ENCODE results near the gene TFAP2D.

TFAP2D gene

DNA sequence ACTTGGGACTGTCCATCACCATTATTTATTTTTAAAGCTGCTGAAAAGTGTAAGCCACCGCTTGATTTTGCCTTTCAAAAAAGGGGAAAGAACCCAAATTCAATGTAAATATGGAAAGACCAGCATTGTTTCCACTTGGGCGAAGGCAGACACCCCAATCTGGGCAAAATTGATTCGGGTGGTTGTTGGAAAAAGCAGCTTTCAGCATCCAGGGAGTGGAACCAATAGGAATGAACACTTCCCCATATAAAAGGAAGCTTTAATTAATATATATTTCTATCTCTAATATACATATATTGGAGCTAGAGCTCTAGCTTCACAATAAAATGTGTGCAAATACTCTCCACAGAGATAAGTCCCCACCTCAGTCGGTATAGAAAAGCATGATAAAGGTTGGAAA lies at the start of gene TFAP2D:
TFAP2D (plus strand) TSS at position 301 of the 400 bp plus-strand sequence. CDS start 530 bp downstream, outside the sequence.
- DNase-seq (ENCODE audit: low spot score), result no peak

DNA sequence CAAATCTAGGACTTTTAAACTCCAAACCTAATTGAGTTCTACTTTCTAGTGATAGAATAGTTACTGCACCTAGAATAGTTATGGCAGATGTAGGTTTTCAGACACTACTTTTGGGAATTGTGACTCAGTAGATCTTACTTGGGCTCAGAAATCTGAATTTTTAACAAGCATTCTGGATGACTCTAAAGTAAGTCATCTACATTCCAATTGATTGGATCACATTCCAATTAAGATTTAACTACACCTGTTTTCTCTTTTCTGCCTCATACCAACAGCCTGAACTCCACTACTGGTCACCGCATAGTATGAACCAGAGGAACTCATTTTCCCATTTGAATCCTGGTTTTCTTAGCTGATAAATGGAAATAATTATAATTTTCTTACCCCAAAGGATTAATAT lies 49.5 kb upstream of the TFAP2D start:
- no peak for DNase-seq (ENCODE audit: low spot score)

DNA sequence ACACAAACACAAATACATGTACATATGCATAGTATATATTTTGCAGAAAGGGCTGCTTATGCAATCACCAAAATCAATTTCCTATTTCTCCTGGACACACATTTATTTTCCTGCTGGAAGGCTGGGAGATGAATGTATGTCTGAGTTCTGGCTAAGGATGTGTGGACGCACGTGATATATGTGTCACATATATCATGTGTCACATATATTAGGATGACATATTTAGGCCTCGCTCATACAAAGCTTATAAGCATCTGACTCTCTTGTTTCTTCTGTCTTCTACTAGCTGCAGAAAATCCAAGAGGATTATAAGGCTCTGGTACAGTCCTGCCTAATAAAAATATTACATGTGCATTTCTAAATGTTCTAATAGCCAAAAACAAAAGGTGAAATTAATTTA lies 47.2 kb upstream of the TFAP2D start:
- no peak for DNase-seq (ENCODE audit: low spot score)

DNA sequence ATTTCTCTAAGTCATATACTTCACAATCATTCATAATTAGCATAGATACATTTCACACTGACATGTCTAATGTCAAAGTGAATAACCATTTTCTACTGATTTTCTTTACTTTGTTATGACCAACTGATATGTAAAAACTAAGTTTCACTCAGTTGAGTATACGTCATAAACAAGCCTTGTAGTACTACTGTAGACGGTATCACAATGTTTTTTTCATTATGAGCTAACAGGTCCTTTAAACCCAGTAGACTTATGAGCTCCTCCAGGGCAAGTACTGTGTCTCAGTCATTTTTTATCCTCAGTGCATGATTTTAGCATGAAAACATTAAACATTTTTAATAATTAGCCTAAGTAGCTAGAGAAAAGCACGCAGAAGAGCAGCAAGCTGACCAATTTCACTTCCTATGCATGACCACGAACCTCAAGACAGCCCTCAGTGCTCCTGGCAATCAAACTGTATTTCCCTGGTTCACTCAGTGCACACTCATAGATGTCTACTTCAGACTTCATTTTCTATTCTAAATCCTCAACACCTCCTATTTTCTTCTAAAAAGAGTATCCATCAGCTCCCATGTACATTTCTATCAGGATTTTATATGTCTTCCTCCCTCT lies 32.0 kb upstream of the TFAP2D start:
- no peak for DNase-seq (ENCODE audit: low spot score)

DNA sequence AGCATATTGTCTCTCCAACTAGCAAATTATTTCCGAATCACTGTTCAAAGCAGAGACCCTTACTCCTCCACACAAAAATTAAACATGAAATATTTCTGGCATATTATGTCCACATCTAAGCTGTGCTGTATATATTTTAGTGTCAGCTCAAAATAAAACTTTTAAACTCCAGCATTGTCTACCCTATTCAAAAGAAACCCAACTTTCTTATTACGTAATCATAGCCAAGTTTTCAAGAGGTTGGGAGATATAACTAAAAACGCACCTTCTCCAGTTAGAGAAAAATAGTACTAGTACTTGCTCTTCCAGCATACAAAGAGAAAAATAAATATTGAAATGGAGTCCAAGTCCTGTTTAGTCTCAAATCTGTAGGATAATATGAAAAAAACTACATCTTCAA lies 24.1 kb upstream of the TFAP2D start:
- DNase-seq (ENCODE audit: low spot score), result no peak

DNA sequence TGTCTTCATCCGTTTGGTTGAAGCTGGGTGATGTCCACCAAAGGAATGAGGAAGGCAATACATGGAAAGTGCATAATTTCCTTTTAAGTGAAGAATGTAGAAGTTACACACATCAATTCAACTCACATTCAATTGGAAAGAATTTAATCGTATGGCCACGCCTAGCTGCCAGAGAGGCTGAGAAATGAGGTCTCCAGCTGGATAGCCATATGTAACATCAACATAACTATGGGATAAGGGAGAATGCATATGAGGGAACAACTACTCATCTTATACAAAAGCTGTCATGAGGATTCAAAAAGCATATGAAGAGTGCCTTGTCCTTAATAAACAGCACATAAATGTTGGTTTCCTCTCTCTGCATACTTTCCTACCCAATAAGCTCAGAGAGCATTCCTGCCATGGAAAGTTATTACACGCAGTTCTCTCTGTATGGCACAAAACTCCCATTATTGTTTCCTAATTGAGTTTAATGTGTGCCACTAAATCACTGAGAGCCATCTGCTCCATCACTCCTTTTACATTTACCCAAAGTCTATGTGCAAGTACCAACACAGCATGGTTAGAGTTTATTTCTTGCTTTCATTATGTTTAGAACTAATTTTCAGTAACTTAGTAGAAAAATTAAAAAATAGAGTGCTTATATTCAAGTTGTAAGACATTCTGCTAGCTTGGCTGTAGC lies 21.4 kb upstream of the TFAP2D start:
- DNase-seq (ENCODE audit: low spot score), result no peak

DNA sequence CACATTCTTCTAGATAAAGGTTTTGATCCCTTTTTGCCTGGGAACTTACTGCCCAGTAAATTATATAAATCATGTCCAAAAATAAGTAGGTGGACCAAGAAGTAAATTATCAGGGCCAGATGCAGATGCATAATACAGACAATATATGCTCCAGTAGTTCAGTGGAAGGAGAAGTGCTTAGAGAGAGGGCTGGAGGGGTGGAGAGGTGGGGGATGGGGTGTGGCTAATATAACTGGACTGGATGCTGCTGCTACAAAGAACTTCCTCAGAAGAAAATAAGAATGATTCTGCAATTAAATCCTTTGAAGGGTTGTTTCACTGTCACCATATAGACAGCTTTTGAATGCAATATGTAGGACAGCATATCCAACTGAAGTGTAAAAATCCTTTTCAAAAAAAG lies 14.8 kb upstream of the TFAP2D start:
- DNase-seq (ENCODE audit: low spot score), result no peak

DNA sequence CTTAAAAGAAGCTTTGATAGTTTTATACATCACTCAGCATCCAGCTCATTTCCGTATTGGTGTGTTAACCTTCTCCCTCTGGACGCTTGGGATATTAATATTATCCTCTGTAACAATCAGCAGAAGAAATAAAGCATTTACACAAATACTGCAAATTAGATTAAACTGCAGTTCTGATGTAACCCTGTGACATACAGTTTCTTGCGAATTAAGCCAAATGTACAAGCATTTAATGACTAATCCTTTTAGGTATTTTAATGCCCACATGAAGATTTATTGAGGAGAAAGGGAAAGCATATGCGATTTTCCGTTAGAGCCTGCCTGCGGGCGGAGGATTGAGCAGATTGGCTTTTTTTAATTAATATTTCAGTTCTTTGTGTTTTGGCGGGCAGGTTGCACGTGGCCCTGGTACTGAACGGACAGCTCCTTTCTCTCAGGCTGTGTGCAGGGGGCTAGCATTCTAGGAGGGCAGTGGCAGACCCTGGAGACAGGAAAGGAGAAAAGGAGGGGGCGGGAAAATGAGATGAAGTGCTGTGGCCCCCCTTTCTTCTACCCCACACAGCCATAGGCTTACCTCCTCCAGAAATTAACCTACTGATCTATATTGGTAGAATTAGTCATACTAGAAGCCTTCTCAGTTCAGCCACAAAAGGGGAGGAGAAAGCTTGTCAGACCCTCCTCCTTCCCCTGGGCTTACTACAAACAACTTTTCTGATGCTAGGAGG lies 14.1 kb upstream of the TFAP2D start:
- DNase-seq (ENCODE audit: low spot score), result no peak

DNA sequence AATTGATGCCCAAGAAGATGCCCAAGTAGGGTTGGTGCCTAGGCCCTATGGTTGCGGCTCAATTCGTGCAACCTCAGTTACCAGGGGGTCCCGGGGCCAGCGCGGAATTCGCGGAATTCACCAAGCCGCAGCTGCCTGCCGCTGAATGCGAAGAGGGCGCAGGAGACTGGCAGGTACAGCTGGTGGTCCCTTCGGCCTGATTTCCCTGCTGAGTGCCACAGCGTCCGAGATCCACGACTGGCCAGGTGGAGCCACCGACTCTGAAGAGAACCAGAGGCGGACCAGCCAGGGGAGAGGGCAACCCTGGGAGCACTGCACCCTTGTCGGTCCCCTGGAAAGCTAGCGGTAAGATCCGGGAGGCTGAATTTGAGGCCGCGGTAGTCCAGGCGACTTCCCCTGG lies 6.8 kb upstream of the TFAP2D start:
- DNase-seq (ENCODE audit: low spot score), result no peak

DNA sequence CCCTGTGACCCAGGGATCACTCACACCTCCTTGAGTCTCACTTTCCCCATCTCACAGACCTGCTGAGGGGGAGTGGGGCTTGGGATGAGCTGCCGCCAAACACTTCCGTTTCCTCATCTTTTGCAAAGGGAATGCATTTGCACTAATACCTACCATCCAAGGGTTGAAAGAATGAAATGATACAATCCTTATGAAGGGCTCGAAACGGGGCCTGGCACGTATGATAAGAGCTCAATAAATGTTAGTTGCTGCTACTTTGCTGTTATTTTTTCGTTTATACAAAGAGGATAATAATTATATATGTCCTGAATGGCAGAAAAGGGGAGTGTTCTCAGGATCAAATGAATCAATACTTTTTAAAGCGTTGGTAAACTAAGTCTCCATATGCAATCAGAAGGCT lies 6.1 kb upstream of the TFAP2D start:
- DNase-seq (ENCODE audit: low spot score), result no peak

DNA sequence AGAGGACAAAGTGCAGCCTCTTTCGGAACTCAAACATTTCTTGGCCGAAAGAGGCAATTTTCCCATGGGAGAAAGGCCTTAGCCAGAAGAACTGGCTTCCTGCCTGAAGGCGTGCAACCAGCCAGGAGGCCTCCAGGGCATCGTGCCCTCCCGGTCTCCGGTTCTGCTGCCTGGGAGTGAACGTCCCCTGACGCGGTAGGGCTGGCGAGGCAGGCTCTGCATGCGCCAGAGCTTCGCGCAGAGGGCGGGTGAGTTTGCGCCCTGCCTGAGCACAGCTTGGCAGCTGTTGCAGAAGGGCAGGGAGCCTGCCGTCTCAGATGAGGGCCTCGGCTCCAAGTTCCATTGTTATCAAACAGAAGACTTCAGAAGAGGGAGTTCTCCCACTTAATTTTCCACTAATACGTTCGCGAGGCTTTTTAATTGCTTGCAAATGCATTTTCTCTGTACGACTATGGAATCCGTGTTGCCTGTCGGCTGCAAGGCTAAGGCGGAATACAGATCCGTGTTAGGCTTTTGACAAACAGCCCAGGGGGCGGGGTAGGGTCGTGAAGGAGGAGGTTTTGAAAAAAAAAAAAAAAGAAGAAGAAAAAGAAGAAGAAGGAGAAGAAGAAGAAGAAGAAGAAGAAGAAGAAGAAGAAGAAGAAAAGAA lies 5.5 kb upstream of the TFAP2D start:
- DNase-seq (ENCODE audit: low spot score), result no peak

DNA sequence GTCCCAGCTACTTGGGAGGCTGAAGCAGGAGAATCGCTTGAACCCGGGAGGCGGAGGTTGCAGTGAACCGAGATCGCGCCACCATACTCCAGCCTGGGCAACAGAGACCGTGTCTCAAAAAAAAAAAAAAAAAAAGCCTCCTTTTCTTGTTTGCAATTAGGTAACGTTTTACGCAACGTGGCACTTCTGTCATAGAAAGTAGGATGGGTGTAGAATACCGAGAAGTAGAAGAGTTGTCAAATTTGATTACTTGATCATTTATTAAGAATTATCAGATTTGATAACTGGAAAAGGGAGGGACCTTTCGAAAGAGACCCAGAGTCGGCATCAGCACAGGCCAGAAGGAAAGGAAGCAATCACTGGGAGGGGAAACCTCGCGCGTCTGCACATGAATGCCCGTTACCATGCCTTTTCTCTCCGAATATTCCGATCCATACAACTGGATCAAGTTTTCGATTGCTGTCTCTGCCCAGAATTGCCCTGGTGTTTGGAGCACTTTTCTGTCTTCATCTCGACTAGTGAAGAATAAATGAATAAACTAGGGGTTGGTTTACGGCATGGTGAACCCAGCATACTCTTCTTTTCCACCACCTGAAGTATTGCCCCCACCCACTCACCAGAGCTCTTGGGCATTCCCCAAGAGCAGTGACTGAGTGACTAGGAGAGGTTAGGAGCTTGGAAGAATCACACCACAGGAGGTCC lies 4.5 kb upstream of the TFAP2D start:
- DNase-seq (ENCODE audit: low spot score), result no peak

DNA sequence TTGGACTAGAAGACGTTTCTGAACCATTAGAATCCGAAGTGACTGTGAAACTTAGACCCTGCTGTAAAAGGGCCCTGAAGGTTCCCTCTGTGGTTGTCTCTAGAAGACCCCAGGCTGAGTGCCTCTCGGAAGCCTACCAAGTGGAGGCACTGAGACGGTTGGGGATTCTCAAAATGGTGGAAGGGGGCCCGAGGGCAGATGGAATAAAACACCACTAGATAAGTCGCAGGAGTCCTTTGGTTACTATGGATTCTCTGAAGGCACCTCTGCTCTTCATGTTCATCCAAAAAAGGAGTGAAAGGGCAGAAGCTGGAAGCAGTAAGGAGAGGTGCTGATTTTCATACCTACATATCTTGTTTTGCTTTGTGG lies 4.0 kb upstream of the TFAP2D start:
- no peak for DNase-seq (ENCODE audit: low spot score)

DNA sequence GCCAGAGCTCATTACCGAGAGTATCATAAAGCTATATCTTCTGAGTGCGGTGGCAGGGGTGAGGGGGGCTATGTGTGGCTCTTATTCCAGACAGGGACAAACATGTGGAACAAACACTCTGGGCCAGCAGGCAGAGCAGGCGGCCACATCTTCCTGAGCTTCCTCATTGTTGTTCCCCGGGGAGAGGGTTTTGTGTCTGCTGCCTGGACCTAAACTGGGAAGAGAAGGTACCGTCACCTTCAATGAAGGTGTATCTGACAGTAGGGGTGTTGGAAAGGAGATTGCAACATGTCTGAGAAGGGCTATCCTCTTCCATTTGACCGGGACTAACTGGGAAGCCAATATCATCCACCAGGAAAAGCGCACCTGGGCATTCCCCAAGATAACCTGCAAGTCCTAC lies 1.6 kb upstream of the TFAP2D start:
- no peak for DNase-seq (ENCODE audit: low spot score)

DNA sequence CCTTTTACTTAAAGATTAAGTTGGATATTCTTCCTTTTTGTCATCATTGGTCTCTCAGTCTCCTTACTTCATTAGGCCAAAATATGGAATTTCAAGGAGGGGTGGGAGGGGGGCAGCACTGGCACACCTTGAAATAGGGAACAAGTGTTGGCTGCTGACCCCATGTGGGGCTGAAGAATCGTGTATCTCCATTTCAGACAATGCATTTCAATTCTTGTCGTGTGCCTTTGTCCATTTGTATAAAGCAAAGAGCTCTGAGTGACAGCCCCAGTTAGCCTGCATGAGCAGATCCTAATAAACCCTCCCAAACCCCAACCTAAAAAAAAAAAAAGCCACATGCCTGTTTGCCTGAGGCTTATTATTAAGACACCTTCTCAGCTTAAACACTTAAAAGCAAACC lies 1.0 kb upstream of the TFAP2D start:
- DNase-seq (ENCODE audit: low spot score), result no peak

DNA sequence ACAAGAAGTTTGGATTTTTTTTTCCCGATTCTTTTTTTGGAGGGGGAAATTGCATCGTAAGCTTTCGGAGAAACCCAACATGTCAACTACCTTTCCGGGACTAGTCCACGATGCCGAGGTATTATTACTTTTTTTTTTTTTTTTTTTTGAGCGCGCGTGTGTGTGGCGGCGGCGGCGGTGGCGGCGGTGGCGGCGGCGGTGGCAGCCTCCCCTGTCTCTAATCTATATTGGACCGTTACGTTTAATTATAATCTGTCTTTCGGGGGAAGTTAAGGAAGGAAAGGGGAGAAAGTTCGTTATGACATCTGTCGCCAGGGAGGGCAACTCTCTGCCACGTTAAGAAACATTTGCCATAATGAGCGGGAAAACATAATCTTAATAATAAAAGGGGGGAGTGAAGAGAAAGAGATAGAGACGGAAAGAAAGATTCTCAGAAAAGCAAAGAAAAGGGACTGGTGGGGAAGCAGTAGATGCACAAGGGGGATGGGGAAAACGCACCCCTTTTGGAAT lies 706 bp downstream of the TFAP2D start:
- no peak for DNase-seq (ENCODE audit: low spot score)

DNA sequence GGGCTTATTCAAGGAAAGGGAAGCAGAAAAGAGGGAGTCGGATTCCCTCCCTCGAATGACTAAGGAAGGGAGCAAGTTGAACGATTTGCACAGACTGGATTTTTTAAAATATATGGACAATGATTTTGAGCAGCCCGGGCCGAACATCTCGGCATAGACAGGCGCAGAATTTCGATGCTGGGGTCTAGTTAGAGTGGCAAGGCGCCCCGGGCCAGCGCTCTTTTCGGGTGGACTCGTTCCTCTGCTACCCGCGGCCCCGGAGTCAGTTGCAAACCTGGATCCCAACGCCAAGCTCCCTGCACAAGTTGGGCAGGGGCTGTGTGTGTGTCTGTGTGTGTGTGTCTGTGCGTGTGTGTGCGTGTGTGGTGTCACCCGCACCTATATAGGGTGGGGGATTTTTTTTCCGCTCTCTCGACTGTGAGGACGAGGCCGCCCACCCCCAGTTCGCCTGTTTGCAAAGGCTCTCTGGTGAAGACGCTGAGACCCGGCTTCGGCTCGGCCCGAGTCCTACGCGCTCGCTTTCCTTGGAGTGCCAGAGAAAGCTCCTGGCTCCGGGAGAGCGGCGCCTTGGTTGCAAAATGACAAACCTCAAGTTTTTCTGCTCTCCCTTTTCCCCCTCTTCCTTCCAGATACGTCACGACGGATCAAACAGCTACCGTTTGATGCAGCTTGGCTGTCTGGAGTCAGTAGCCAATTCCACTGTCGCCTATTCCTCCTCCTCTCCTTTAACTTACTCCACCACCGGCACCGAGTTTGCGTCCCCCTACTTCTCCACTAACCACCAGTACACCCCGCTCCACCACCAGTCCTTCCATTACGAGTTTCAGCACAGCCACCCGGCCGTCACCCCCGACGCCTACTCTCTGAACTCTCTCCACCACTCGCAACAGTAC lies 1.4 kb downstream of the TFAP2D start:
- DNase-seq (ENCODE audit: low spot score), result no peak

DNA sequence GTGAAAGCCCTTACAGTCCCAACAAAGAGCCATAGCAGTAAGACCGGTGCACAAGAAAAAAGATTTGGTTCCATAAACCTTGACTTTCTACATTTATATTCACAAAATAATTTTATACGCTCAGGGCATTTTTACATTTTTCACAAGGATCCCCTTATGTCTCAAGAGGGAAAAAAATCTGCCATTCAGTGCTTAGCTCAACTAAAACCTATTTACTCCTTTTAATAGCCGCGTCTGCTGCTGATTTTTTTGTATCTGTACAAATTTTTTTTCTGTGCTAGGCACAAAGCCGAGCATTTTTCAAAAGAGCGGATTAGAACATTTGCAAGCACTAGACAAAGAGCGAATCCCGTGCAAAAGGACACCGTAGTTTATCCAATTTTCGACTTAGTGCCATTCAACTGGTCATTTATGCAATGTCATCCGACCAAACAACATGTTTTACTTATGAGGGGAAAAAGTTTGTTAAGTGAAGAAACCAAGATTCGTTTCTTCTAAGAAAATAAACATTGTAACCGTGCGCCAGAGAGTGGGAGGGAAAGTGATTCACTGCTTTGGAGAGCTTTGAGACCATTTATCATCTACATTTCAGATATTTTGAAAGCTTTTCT lies 3.7 kb downstream of the TFAP2D start:
- no peak for DNase-seq (ENCODE audit: low spot score)

DNA sequence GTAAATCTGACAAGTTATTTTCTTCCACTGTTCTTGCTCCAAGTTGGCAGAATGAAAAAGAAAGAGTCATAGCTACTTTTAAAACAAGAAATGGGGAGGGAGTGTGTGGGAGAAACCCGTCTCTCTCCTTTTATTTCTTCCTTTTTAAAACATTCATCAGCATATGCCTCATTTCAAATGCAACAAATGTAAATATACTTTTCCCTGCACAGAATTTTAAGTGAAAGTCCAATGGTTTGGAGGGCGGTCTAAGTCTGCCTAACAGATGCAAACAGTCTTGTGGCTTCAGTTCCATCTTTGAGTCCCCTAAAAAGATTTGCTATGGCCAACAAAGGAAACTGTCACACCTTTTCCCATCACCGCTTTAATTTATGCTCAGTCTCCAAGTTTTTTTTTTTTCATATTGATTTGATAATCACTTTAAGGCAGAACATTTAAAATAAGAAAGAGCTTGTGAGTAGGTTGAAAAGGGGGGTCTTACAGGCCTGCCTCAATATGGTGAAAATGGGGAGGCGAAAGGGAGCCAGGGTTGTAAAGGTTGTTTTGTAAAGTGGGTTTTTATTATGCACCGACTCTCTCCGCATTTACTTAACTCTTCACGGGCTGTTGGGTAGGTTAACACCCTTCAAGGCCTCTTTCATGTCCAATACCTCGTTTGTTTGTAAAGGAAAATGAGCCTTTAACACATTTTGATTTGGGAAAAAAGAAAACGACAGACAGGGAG lies 4.6 kb downstream of the TFAP2D start:
- no peak for DNase-seq (ENCODE audit: low spot score)

DNA sequence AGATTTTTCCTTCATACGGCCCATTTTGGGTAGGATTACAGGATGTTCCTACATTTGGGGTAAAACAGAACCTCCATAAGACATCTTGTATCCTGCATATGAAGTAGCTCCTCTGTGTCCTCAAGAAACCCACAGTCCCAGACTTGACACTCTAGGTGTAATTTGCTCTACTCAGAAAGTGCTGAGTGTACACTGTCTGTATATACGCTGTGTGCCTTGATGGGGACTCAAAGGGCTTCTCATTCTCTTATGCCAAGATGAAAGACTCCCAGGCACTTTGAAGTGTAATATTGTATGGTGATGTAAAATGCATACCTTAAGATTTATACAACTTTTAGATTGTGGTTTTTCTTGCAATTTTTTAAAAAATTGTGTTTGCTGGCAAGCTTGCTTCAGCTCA lies 5.2 kb downstream of the TFAP2D start:
- no peak for DNase-seq (ENCODE audit: low spot score)
